GM19455 (cell line): ENCODE results near the gene ZNF32.
A peak's percentile ranks its signal among the peaks of the same experiment; 100 is the strongest.

Experiments used
- ATAC-seq: cut with Tn5 transposase; IDR thresholded peaks from one replicate; pipeline ENCODE4 v1.9.1; 2021; ENCODE audit not compliant: unreplicated experiment

Gene ZNF32

GRCh38 chr10:43681220-43681619 is 32.5 kb upstream of the ZNF32 start:
- ATAC-seq = no peak

- no peak for ATAC-seq
Observed at GRCh38 chr10:43680035-43680434, 31.4 kb upstream of the ZNF32 start.

- no peak for ATAC-seq
Observed at GRCh38 chr10:43679509-43679908, 30.8 kb upstream of the ZNF32 start.

- ATAC-seq = no peak
Observed at GRCh38 chr10:43678654-43679053, 30.0 kb upstream of the ZNF32 start.

- ATAC-seq = no peak
Observed at GRCh38 chr10:43676901-43677300, 28.2 kb upstream of the ZNF32 start.

GRCh38 chr10:43676331-43676730 is 27.6 kb upstream of the ZNF32 start:
- no peak for ATAC-seq

GRCh38 chr10:43674553-43675210 is 26.0 kb upstream of the ZNF32 start:
- no peak for ATAC-seq

GRCh38 chr10:43673471-43673870 is 24.8 kb upstream of the ZNF32 start:
- no peak for ATAC-seq

- no peak for ATAC-seq
Observed at GRCh38 chr10:43671659-43672531, 23.2 kb upstream of the ZNF32 start.

GRCh38 chr10:43669386-43669785 is 20.7 kb upstream of the ZNF32 start:
- ATAC-seq = no peak

- no peak for ATAC-seq
Observed at GRCh38 chr10:43667761-43668386, 19.2 kb upstream of the ZNF32 start.

- ATAC-seq = no peak
Observed at GRCh38 chr10:43667317-43667731, 18.6 kb upstream of the ZNF32 start.

GRCh38 chr10:43666552-43666951 is 17.9 kb upstream of the ZNF32 start:
- ATAC-seq = no peak

- no peak for ATAC-seq
Observed at GRCh38 chr10:43665054-43665453, 16.4 kb upstream of the ZNF32 start.

GRCh38 chr10:43658227-43658626 is 9.5 kb upstream of the ZNF32 start:
- ATAC-seq = no peak

- no peak for ATAC-seq
Observed at GRCh38 chr10:43655311-43655710, 6.6 kb upstream of the ZNF32 start.

- ATAC-seq = no peak
Observed at GRCh38 chr10:43653746-43654145, 5.1 kb upstream of the ZNF32 start.

- ATAC-seq = peak; percentile 14
Observed at GRCh38 chr10:43649185-43649523, 473 bp upstream of the ZNF32 start.

- no peak for ATAC-seq
Observed at GRCh38 chr10:43648095-43648397, 635 bp downstream of the ZNF32 start.

GRCh38 chr10:43647576-43647975 is 1.1 kb downstream of the ZNF32 start:
- ATAC-seq = no peak

- ATAC-seq = no peak
Observed at GRCh38 chr10:43645866-43646265, 2.8 kb downstream of the ZNF32 start.

- no peak for ATAC-seq
Observed at GRCh38 chr10:43644252-43644651, 4.4 kb downstream of the ZNF32 start.
